HG02588 (cell line): ENCODE results near the gene BLOC1S1.
A peak's percentile ranks its signal among the peaks of the same experiment; 100 is the strongest.

Source experiments
- ATAC-seq: cut with Tn5 transposase; IDR thresholded peaks from one replicate; pipeline ENCODE4 v1.9.1; 2021; ENCODE audit warnings: mild to moderate bottlenecking, moderate library complexity; ENCODE audit not compliant: unreplicated experiment

The BLOC1S1 gene

GRCh38 chr12:55726971-55727370, 11.1 kb downstream of the BLOC1S1 start:
- ATAC-seq: no peak

- no peak for ATAC-seq
Measured at GRCh38 chr12:55727643-55728185, 11.9 kb downstream of the BLOC1S1 start.

GRCh38 chr12:55728186-55728938, 12.5 kb downstream of the BLOC1S1 start:
- ATAC-seq: peak; percentile 20

- peak; percentile 68 for ATAC-seq
Measured at GRCh38 chr12:55728939-55729818, 13.3 kb downstream of the BLOC1S1 start, which contains the start of gene CD63. Gene CD63 (minus strand): TSS chr12:55729009. CDS start chr12:55728341, 668 bp downstream.

- peak; percentile 24 for ATAC-seq
Measured at GRCh38 chr12:55729819-55730818, 14.3 kb downstream of the BLOC1S1 start.

GRCh38 chr12:55732288-55732687, 16.4 kb downstream of the BLOC1S1 start:
- no peak for ATAC-seq

GRCh38 chr12:55733021-55733555, 17.2 kb downstream of the BLOC1S1 start:
- ATAC-seq: no peak

- no peak for ATAC-seq
Measured at GRCh38 chr12:55733858-55734257, 18.0 kb downstream of the BLOC1S1 start.

- ATAC-seq: no peak
Measured at GRCh38 chr12:55734595-55734994, 18.7 kb downstream of the BLOC1S1 start.

GRCh38 chr12:55736076-55736475, 20.2 kb downstream of the BLOC1S1 start:
- no peak for ATAC-seq

- peak; percentile 35 for ATAC-seq
Measured at GRCh38 chr12:55736780-55737580, 21.1 kb downstream of the BLOC1S1 start.

GRCh38 chr12:55737581-55738122, 21.8 kb downstream of the BLOC1S1 start:
- ATAC-seq: no peak

GRCh38 chr12:55738123-55739024, 22.5 kb downstream of the BLOC1S1 start:
- ATAC-seq: peak; percentile 85

GRCh38 chr12:55739025-55739378, 23.2 kb downstream of the BLOC1S1 start:
- ATAC-seq: no peak

GRCh38 chr12:55741931-55742680, 26.3 kb downstream of the BLOC1S1 start:
- no peak for ATAC-seq

GRCh38 chr12:55742719-55743405, 27.0 kb downstream of the BLOC1S1 start, which contains the start of gene GDF11:
Gene GDF11 (plus strand): TSS chr12:55743122. CDS start chr12:55743317, 195 bp downstream.
- ATAC-seq: peak; percentile 36
